SK-N-SH (cell line): ENCODE measurements around the gene RNF215. TPM values are rescaled to one million over a fixed set of nuclear protein-coding genes. Genes with fewer than 3 reads are reported as not detected.

ENCODE experiments used
- CTCF ChIA-PET: fragments of 300-600, 350-600 bp; formaldehyde crosslinking; extraction: SDS; loops from one replicate; lab custom pipeline; 2021; lab: Yijun Ruan, JAX
- POLR2A ChIA-PET: fragments of 350-600 bp; sonication (Branson Sonifier 250); formaldehyde crosslinking; extraction: SDS; loops from one replicate; lab custom pipeline; 2020; ENCODE audit warnings: antibody characterized with exemption, inconsistent platforms; lab: Yijun Ruan, JAX
- DNase-seq: peaks from one replicate; pipeline ENCODE4 v3.0.0; 2012
- H2AFZ ChIP-seq: fragments of 200-600 bp; sonication (generic); 2 replicates; pipeline ENCODE4 v1.8.1; 2016; ENCODE audit warnings: antibody characterized with exemption, mild to moderate bottlenecking, low read depth
- H3F3A ChIP-seq: fragments of 200-600 bp; sonication (generic); replicated peaks from 2 replicates; pipeline ENCODE3; 2016; ENCODE audit warnings: antibody characterized with exemption, mild to moderate bottlenecking; ENCODE audit not compliant: insufficient read depth
- H3K27ac ChIP-seq, 2 experiments: fragments of 200-500 bp in 1 of 2; fragments of 200-600 bp in 1 of 2; sonication (Bioruptor generic) in 1 of 2; sonication (generic), shearing (Covaris generic) in 1 of 2; 2 replicates each; pipeline versions ENCODE4 v1.5.1 to v1.6.1; 2014 to 2016; ENCODE audit warnings: low read depth in 2 of 2, inconsistent platforms in 1 of 2, low read length in 1 of 2, mild to moderate bottlenecking in 1 of 2, mixed read lengths in 1 of 2
- H3K27me3 ChIP-seq: fragments of 200-600 bp; sonication (generic), shearing (Covaris generic); 2 replicates; pipeline ENCODE4 v1.6.1; 2016; ENCODE audit warnings: mixed run types; ENCODE audit not compliant: insufficient read depth
- H3K36me3 ChIP-seq, 2 experiments: fragments of 200-500 bp in 1 of 2; fragments of 200-600 bp in 1 of 2; sonication (Bioruptor generic) in 1 of 2; sonication (generic) in 1 of 2; replicated peaks in 1 of 2; 2 replicates each; pipeline versions ENCODE3 to v1.5.1; 2014 to 2016; ENCODE audit warnings: low read length in 1 of 2, mild to moderate bottlenecking in 1 of 2; ENCODE audit not compliant: insufficient read depth in 2 of 2, control insufficient read depth in 1 of 2
- H3K4me1 ChIP-seq, 2 experiments: fragments of 200-500 bp in 1 of 2; fragments of 200-600 bp in 1 of 2; sonication (Bioruptor generic) in 1 of 2; sonication (generic), shearing (Covaris generic) in 1 of 2; 2 replicates each; pipeline versions ENCODE4 v1.5.1 to v1.6.1; 2014 to 2016; ENCODE audit warnings: low read depth in 1 of 2, low read length in 1 of 2, mixed run types in 1 of 2; ENCODE audit not compliant: insufficient read depth in 2 of 2, control insufficient read depth in 1 of 2
- H3K4me2 ChIP-seq: fragments of 200-600 bp; sonication (generic), shearing (Covaris generic); 2 replicates; pipeline ENCODE4 v1.6.1; 2017; ENCODE audit warnings: mixed run types
- H3K4me3 ChIP-seq, 2 experiments: fragments of 200-500 bp in 1 of 2; fragments of 200-600 bp in 1 of 2; sonication (Bioruptor generic) in 1 of 2; sonication (generic), shearing (Covaris generic) in 1 of 2; 2 replicates each; pipeline versions ENCODE4 v1.5.1 to v1.8.1; 2014 to 2016; ENCODE audit warnings: low read depth in 2 of 2, inconsistent platforms in 1 of 2, low read length in 1 of 2, mild to moderate bottlenecking in 1 of 2, mixed read lengths in 1 of 2, moderate library complexity in 1 of 2
- H3K79me2 ChIP-seq: fragments of 200-600 bp; sonication (generic); 2 replicates; pipeline ENCODE4 v1.8.1; 2017; ENCODE audit warnings: mild to moderate bottlenecking; ENCODE audit not compliant: insufficient read depth
- H3K9ac ChIP-seq: fragments of 200-600 bp; sonication (generic); 2 replicates; pipeline ENCODE4 v1.6.1; 2017; ENCODE audit warnings: mixed run types
- H3K9me2 ChIP-seq: fragments of 200-600 bp; sonication (generic); 2 replicates; pipeline ENCODE4 v1.6.1; 2017; ENCODE audit warnings: mixed run types
- H3K9me3 ChIP-seq: fragments of 200-600 bp; sonication (generic); 2 replicates; pipeline ENCODE4 v1.6.1; 2017; ENCODE audit warnings: mixed run types, mild to moderate bottlenecking, moderate library complexity
- H4K20me1 ChIP-seq: fragments of 200-600 bp; sonication (generic); 2 replicates; pipeline ENCODE4 v1.6.1; 2017; ENCODE audit warnings: mild to moderate bottlenecking, mixed run types; ENCODE audit not compliant: insufficient read depth
- CTCF ChIP-seq: fragments of 200-600 bp; sonication (generic); IDR thresholded peaks from 2 replicates; pipeline ENCODE4 v1.6.1; 2017; ENCODE audit warnings: antibody characterized with exemption, mild to moderate bottlenecking, moderate library complexity
- FOXJ3 ChIP-seq: sonication (generic); formaldehyde crosslinking; IDR thresholded peaks from 2 replicates; pipeline ENCODE4 v1.5.1; 2020; ENCODE audit warnings: mild to moderate bottlenecking, missing genetic modification reagents
- FOXM1 ChIP-seq: IDR thresholded peaks from 2 replicates; pipeline ENCODE4 v1.4.0; 2012; ENCODE audit warnings: low read depth, mild to moderate bottlenecking
- GATA2 ChIP-seq: sonication (generic); formaldehyde crosslinking; IDR thresholded peaks from 2 replicates; pipeline ENCODE4 v1.5.0; 2020; ENCODE audit warnings: mild to moderate bottlenecking, missing genetic modification reagents
- IRF3 ChIP-seq: fragments of 150-350 bp; IDR thresholded peaks from 2 replicates; pipeline ENCODE4 v1.6.1; 2016; ENCODE audit warnings: mild to moderate bottlenecking, low read depth, low read length
- JUND ChIP-seq: IDR thresholded peaks from 2 replicates; pipeline ENCODE4 v1.4.0; 2012
- MAX ChIP-seq: IDR thresholded peaks from 2 replicates; pipeline ENCODE4 v1.4.0; 2012; ENCODE audit warnings: low read depth
- MXI1 ChIP-seq: IDR thresholded peaks from 2 replicates; pipeline ENCODE4 v1.6.1; 2012; ENCODE audit warnings: mild to moderate bottlenecking, low read depth, low read length, improper control_type of control experiment
- PBX3 ChIP-seq: IDR thresholded peaks from 2 replicates; pipeline ENCODE4; 2012
- REST ChIP-seq: IDR thresholded peaks from 2 replicates; pipeline ENCODE4 v1.6.1; 2012; ENCODE audit warnings: mild to moderate bottlenecking, low read depth, low read length, moderate library complexity
- RFX5 ChIP-seq: IDR thresholded peaks from 2 replicates; pipeline ENCODE4 v1.6.1; 2012; ENCODE audit warnings: mild to moderate bottlenecking, improper control_type of control experiment, low read length
- RXRA ChIP-seq: IDR thresholded peaks from 2 replicates; pipeline ENCODE4 v1.4.0; 2012; ENCODE audit warnings: low read depth, mild to moderate bottlenecking, borderline replicate concordance
- SMC3 ChIP-seq: IDR thresholded peaks from 2 replicates; pipeline ENCODE4 v1.6.1; 2012; ENCODE audit warnings: low read depth, low read length, improper control_type of control experiment
- TAF1 ChIP-seq: IDR thresholded peaks from 2 replicates; pipeline ENCODE4 v1.6.1; 2012; ENCODE audit warnings: low read depth, mild to moderate bottlenecking, low read length, moderate library complexity, borderline replicate concordance
- TCF12 ChIP-seq: IDR thresholded peaks from 2 replicates; pipeline ENCODE4 v1.4.0; 2012
- TEAD4 ChIP-seq: IDR thresholded peaks from 2 replicates; pipeline ENCODE4 v1.4.0; 2012; ENCODE audit warnings: mild to moderate bottlenecking, borderline replicate concordance; ENCODE audit not compliant: insufficient read depth
- USF2 ChIP-seq: fragments of 150-350 bp; IDR thresholded peaks from 2 replicates; pipeline ENCODE4 v1.6.1; 2017; ENCODE audit warnings: antibody characterized with exemption, low read length, low read depth, borderline replicate concordance
- YY1 ChIP-seq: IDR thresholded peaks from 2 replicates; pipeline ENCODE4 v1.4.0; 2012; ENCODE audit warnings: low read depth, mild to moderate bottlenecking
- WGBS: methylation state at CpG from one replicate; pipeline ENCODE4 v1.1.6; 2017; ENCODE audit warnings: low lambda C conversion rate; 5-methylcytosine and 5-hydroxymethylcytosine counted together
- polyA plus RNA-seq, 3 experiments: library from polyadenylated mRNA; depleted of rRNA; stranded (reverse); fragments of >200 nt; gene quantifications; 2 replicates each; pipeline ENCODE4 v1.2.3, GENCODE V29; 2012

The RNF215 gene
- polyA plus RNA-seq, 1 of the 3 experiments (the other 2 are of a cell fraction): 28.6 TPM

GRCh38 chr22:30416403-30416802 is 29.2 kb upstream of the RNF215 start:
- POLR2A ChIA-PET: no interaction called here
- H3K27ac ChIP-seq: no peak overlapping the region
- no peaks in the 10 kb centered on the region for H3K27me3 ChIP-seq
- 71% methylated on average over 2 of the region's 2 CpGs for WGBS
- DNase-seq: no peak
- no peaks in the 10 kb centered on the region for H3K9me3 ChIP-seq
- H3K4me3 ChIP-seq: no peak overlapping the region
- no peak overlapping the region for H3K9ac ChIP-seq
- H3K79me2 ChIP-seq: peaks cover 2% of the 10 kb centered on the region; the same call in 1 of the 2 replicates
- no peak overlapping the region for H2AFZ ChIP-seq
- peaks cover 21% of the 10 kb centered on the region for H3F3A ChIP-seq
- TF ChIP-seq SMC3 (no peak), YY1 (no peak), RXRA (no peak), JUND (no peak), FOXM1 (no peak), TEAD4 (no peak), TAF1 (no peak), MXI1 (no peak), FOXJ3 (CRISPR knock-in tag) (no peak), IRF3 (no peak), TCF12 (no peak), CTCF (no peak), MAX (no peak), REST (no peak), RFX5 (no peak), GATA2 (CRISPR knock-in tag) (no peak), PBX3 (no peak), USF2 (no peak)
- TF ChIP-seq, all 33 proteins: peak for 0
- peaks cover 9 to 18% of the 10 kb centered on the region in 2 experiments for H3K4me1 ChIP-seq
- H3K9me2 ChIP-seq: no peaks in the 10 kb centered on the region
- peaks cover 30 to 39% of the 10 kb centered on the region in 2 experiments for H3K36me3 ChIP-seq
- no peaks in the 10 kb centered on the region for H4K20me1 ChIP-seq
- no peak overlapping the region for H3K4me2 ChIP-seq
- CTCF ChIA-PET: no interaction called here
